HCT116 (cell line): ENCODE measurements around the gene UCN2. TPM values are rescaled to one million over a fixed set of nuclear protein-coding genes. Genes with fewer than 3 reads are reported as not detected.

Experiments used
- ATAC-seq: fragments of 200-7000 bp; cut with Tn5 transposase; 2 replicates; pipeline ENCODE4 v1.9.1; 2020; ENCODE audit warnings: mild to moderate bottlenecking, moderate library complexity
- BruUV-seq: library from RNA; stranded (reverse); fragments of 400-500 nt; replicated peaks from 2 replicates; lab custom pipeline; 2021; lab: Mats Ljungman, UMichigan
- CTCF ChIA-PET: fragments of 300-600 bp; sonication (Branson Sonifier 250); formaldehyde crosslinking; loops from one replicate; lab custom pipeline; 2021; ENCODE audit warnings: antibody characterized with exemption; lab: Charles Lee
- POLR2A ChIA-PET: fragments of 300-600, 350-600 bp; sonication (Branson Sonifier 250); formaldehyde crosslinking; loops from one replicate; lab custom pipeline; 2021; ENCODE audit warnings: antibody characterized with exemption; lab: Charles Lee
- RAD21 ChIA-PET, 2 experiments: fragments of 300-600 bp; sonication (Branson Sonifier 250); formaldehyde crosslinking; loops; one replicate each; lab custom pipeline; 2023; ENCODE audit warnings: low total read pairs in 2 of 2; ENCODE audit not compliant: uncharacterized antibody in 2 of 2, unreplicated experiment in 2 of 2, low non-redundant PET in 1 of 2; lab: Charles Lee
- DNase-seq: peaks from one replicate; pipeline ENCODE4 v3.0.0-alpha.2; 2010; ENCODE audit warnings: low read depth, low spot score
- H2AFZ ChIP-seq: fragments of 200-600 bp; shearing (Covaris generic), sonication (generic); 2 replicates; pipeline ENCODE4 v1.6.1; 2017; ENCODE audit warnings: low read depth, mixed run types, mixed read lengths, antibody characterized with exemption, low read length; ENCODE audit not compliant: poor library complexity, severe bottlenecking
- H3K27ac ChIP-seq: 2 replicates; pipeline ENCODE4 v1.5.1; 2012; ENCODE audit warnings: low read depth, low read length
- H3K27me3 ChIP-seq: fragments of 200-600 bp; sonication (generic); 2 replicates; pipeline ENCODE4 v1.6.1; 2016; ENCODE audit warnings: mixed run types, low read length, mixed read lengths; ENCODE audit not compliant: insufficient read depth
- H3K36me3 ChIP-seq, 2 experiments: fragments of 200-500 bp in 1 of 2; fragments of 200-600 bp in 1 of 2; sonication (Bioruptor generic) in 1 of 2; sonication (generic) in 1 of 2; 2 replicates each; pipeline versions ENCODE4 v1.5.1 to v1.6.1; 2014 to 2016; ENCODE audit warnings: low read length in 2 of 2, inconsistent platforms in 1 of 2, mixed read lengths in 1 of 2, mixed run types in 1 of 2; ENCODE audit not compliant: insufficient read depth in 2 of 2, control insufficient read depth in 1 of 2
- H3K4me1 ChIP-seq, 2 experiments: fragments of 200-600 bp in 1 of 2; sonication (generic) in 1 of 2; 2 replicates each; pipeline versions ENCODE4 v1.5.1 to v1.6.1; 2012 to 2017; ENCODE audit warnings: low read length in 2 of 2, inconsistent platforms in 1 of 2, mild to moderate bottlenecking in 1 of 2, mixed read lengths in 1 of 2, mixed run types in 1 of 2, moderate library complexity in 1 of 2; ENCODE audit not compliant: insufficient read depth in 2 of 2, control insufficient read depth in 1 of 2
- H3K4me2 ChIP-seq: fragments of 200-600 bp; sonication (generic); 2 replicates; pipeline ENCODE4 v1.6.1; 2017; ENCODE audit warnings: mixed run types, low read length, mixed read lengths
- H3K4me3 ChIP-seq, 2 experiments: fragments of 200-600 bp in 1 of 2; sonication (generic) in 1 of 2; replicated peaks in 1 of 2; 2 replicates each; pipeline ENCODE4 v1.5.1; 2011 to 2016; ENCODE audit warnings: low read length in 2 of 2, control low read depth in 1 of 2, low read depth in 1 of 2, mild to moderate bottlenecking in 1 of 2, mixed read lengths in 1 of 2, mixed run types in 1 of 2
- H3K79me2 ChIP-seq: fragments of 200-600 bp; sonication (generic); 2 replicates; pipeline ENCODE4 v1.6.1; 2017; ENCODE audit warnings: mild to moderate bottlenecking, mixed run types, low read length, moderate library complexity, mixed read lengths; ENCODE audit not compliant: insufficient read depth
- H3K9ac ChIP-seq: fragments of 200-600 bp; sonication (generic); 2 replicates; pipeline ENCODE4 v1.6.1; 2016; ENCODE audit warnings: low read length, mixed read lengths
- H3K9me2 ChIP-seq: fragments of 200-600 bp; sonication (generic), shearing (Covaris generic); 2 replicates; pipeline ENCODE4 v1.6.1; 2017; ENCODE audit warnings: mixed run types, mild to moderate bottlenecking, moderate library complexity; ENCODE audit not compliant: insufficient read depth
- H3K9me3 ChIP-seq, 2 experiments: fragments of 200-500 bp in 1 of 2; fragments of 200-600 bp in 1 of 2; sonication (Bioruptor generic) in 1 of 2; sonication (generic) in 1 of 2; 2 replicates each; pipeline ENCODE4 v1.6.1; 2014 to 2017; ENCODE audit warnings: low read length in 2 of 2, mixed read lengths in 2 of 2, inconsistent platforms in 1 of 2, low read depth in 1 of 2, mild to moderate bottlenecking in 1 of 2, mixed run types in 1 of 2, moderate library complexity in 1 of 2; ENCODE audit not compliant: control insufficient read depth in 1 of 2, insufficient read depth in 1 of 2
- H4K20me1 ChIP-seq: fragments of 200-600 bp; sonication (generic), shearing (Covaris generic); 2 replicates; pipeline ENCODE4 v1.6.1; 2017; ENCODE audit warnings: mixed run types, mild to moderate bottlenecking, moderate library complexity; ENCODE audit not compliant: insufficient read depth
- CBX3 ChIP-seq: IDR thresholded peaks from 2 replicates; pipeline ENCODE4 v1.6.1; 2012; ENCODE audit warnings: low read depth
- CEBPB ChIP-seq: IDR thresholded peaks from 2 replicates; pipeline ENCODE4 v1.6.1; 2012; ENCODE audit warnings: low read depth
- EGR1 ChIP-seq: IDR thresholded peaks from 2 replicates; pipeline ENCODE4 v1.6.1; 2012; ENCODE audit warnings: low read depth
- EZH2 ChIP-seq: fragments of 200-600 bp; sonication (generic); IDR thresholded peaks from 2 replicates; pipeline ENCODE4 v1.6.1; 2017; ENCODE audit warnings: antibody characterized with exemption, mixed run types
- EZH2phosphoT487 ChIP-seq: fragments of 200-600 bp; IDR thresholded peaks from 2 replicates; pipeline ENCODE4 v1.6.1; 2018; ENCODE audit warnings: antibody characterized with exemption, borderline replicate concordance
- POLR2A ChIP-seq: IDR thresholded peaks from 2 replicates; pipeline ENCODE4 v1.7.0; 2011; ENCODE audit warnings: borderline replicate concordance; ENCODE audit not compliant: insufficient read depth, insufficient read length; ENCODE audit errors: extremely low read depth
- POLR2AphosphoS5 ChIP-seq: IDR thresholded peaks from 2 replicates; pipeline ENCODE4 v1.6.1; 2011; ENCODE audit warnings: mild to moderate bottlenecking, low read depth, low read length, moderate library complexity
- SIN3A ChIP-seq: IDR thresholded peaks from 2 replicates; pipeline ENCODE4 v1.6.1; 2012; ENCODE audit warnings: low read depth
- TCF7L2 ChIP-seq: IDR thresholded peaks from 2 replicates; pipeline ENCODE4 v1.7.0; 2011; ENCODE audit warnings: borderline replicate concordance, inconsistent platforms; ENCODE audit not compliant: insufficient read depth, insufficient read length; ENCODE audit errors: extremely low read depth
- YY1 ChIP-seq: IDR thresholded peaks from 2 replicates; pipeline ENCODE4 v1.6.1; 2011; ENCODE audit warnings: low read length, low read depth, moderate library complexity, mild to moderate bottlenecking; ENCODE audit not compliant: insufficient replicate concordance; ENCODE audit errors: extremely low read depth
- ZFX ChIP-seq: fragments of 450-650 bp; IDR thresholded peaks from 2 replicates; pipeline ENCODE4 v1.6.1; 2017
- intact Hi-C: fragments of 100-400 bp; cut with micrococcal nuclease; formaldehyde crosslinking; loops from 2 replicates; pipeline ENCODE4 v1.10.0; 2022
- total RNA-seq: library from RNA; stranded (reverse); gene quantifications from one replicate; pipeline ENCODE4 v1.2.1, GENCODE V29; 2021; ENCODE audit not compliant: unreplicated experiment
- TF ChIP-seq, protein P1 (sequence below): IDR thresholded peaks from 2 replicates; pipeline ENCODE4 v1.6.1; 2011; ENCODE audit warnings: mild to moderate bottlenecking, low read length, moderate library complexity; ENCODE audit not compliant: insufficient replicate concordance; ENCODE audit errors: extremely low read depth
- TF ChIP-seq, protein P2 (sequence below): IDR thresholded peaks from 2 replicates; pipeline ENCODE4 v1.6.1; 2012; ENCODE audit warnings: low read depth
- TF ChIP-seq, protein P3 (sequence below): IDR thresholded peaks from 2 replicates; pipeline ENCODE4 v1.6.1; 2012

Gene UCN2
- total RNA-seq, 1 experiment from 2014 or later, result 1.5 TPM

DNA sequence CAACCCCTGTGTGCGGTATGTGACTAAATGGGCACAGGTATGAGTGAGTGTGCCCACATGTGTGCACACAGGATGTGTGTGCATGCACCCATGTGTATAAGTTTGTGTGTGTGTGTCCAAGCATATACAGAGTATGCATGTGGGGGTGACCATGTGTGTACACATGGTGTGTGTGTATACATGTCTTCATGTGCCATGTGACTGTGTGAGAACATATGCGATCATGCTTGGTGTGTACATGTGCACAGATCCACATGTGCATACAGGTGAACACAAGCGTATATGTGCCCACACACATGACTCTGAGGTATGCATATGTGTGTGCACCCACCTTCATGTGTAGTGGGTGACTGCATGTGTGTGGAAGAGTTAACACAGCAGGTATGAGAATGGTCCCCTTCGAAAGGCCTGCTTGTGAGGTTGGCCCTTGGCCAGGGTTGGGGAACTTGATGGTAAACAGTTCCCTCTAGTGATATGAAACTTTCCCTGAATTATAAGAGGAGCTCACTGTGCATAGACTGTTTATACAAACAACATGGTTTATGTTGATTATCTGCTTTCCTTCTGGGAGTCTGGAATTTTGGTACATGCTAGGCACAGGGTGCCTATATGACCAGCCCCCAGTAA, 17.3 kb downstream of the UCN2 start:
- H3K79me2 ChIP-seq, result no peaks in the 10 kb centered on the region
- TF ChIP-seq ZFX (no peak), TCF7L2 (no peak), EZH2phosphoT487 (no peak), POLR2A (no peak), SIN3A (no peak), YY1 (no peak), EGR1 (no peak), CEBPB (no peak), POLR2AphosphoS5 (no peak), CBX3 (no peak), EZH2 (no peak)
- TF ChIP-seq, protein P1, sequence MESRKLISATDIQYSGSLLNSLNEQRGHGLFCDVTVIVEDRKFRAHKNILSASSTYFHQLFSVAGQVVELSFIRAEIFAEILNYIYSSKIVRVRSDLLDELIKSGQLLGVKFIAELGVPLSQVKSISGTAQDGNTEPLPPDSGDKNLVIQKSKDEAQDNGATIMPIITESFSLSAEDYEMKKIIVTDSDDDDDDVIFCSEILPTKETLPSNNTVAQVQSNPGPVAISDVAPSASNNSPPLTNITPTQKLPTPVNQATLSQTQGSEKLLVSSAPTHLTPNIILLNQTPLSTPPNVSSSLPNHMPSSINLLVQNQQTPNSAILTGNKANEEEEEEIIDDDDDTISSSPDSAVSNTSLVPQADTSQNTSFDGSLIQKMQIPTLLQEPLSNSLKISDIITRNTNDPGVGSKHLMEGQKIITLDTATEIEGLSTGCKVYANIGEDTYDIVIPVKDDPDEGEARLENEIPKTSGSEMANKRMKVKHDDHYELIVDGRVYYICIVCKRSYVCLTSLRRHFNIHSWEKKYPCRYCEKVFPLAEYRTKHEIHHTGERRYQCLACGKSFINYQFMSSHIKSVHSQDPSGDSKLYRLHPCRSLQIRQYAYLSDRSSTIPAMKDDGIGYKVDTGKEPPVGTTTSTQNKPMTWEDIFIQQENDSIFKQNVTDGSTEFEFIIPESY, result no peak
- TF ChIP-seq, protein P2, sequence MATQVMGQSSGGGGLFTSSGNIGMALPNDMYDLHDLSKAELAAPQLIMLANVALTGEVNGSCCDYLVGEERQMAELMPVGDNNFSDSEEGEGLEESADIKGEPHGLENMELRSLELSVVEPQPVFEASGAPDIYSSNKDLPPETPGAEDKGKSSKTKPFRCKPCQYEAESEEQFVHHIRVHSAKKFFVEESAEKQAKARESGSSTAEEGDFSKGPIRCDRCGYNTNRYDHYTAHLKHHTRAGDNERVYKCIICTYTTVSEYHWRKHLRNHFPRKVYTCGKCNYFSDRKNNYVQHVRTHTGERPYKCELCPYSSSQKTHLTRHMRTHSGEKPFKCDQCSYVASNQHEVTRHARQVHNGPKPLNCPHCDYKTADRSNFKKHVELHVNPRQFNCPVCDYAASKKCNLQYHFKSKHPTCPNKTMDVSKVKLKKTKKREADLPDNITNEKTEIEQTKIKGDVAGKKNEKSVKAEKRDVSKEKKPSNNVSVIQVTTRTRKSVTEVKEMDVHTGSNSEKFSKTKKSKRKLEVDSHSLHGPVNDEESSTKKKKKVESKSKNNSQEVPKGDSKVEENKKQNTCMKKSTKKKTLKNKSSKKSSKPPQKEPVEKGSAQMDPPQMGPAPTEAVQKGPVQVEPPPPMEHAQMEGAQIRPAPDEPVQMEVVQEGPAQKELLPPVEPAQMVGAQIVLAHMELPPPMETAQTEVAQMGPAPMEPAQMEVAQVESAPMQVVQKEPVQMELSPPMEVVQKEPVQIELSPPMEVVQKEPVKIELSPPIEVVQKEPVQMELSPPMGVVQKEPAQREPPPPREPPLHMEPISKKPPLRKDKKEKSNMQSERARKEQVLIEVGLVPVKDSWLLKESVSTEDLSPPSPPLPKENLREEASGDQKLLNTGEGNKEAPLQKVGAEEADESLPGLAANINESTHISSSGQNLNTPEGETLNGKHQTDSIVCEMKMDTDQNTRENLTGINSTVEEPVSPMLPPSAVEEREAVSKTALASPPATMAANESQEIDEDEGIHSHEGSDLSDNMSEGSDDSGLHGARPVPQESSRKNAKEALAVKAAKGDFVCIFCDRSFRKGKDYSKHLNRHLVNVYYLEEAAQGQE, result no peak
- TF ChIP-seq, protein P3, sequence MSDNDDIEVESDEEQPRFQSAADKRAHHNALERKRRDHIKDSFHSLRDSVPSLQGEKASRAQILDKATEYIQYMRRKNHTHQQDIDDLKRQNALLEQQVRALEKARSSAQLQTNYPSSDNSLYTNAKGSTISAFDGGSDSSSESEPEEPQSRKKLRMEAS, result no peak
- no TSS peak for BruUV-seq
- no peaks in the 10 kb centered on the region for H3K9me3 ChIP-seq
- CTCF ChIA-PET, result interaction anchor here (0.8 to 1.5 kb wide), 2 partner anchors 11 to 110 kb away, joined by 3 to 5 read pairs; partner anchors contain the start of gene PFKFB4
- H3K9me2 ChIP-seq, result no peaks in the 10 kb centered on the region
- peaks cover 15 to 22% of the 10 kb centered on the region in 2 experiments for H3K36me3 ChIP-seq
- H3K9ac ChIP-seq, result no peak overlapping the region
- H3K4me2 ChIP-seq, result no peak overlapping the region
- H2AFZ ChIP-seq, result no peak overlapping the region
- POLR2A ChIA-PET, result no interaction called here
- no peak overlapping the region for H3K4me3 ChIP-seq
- H4K20me1 ChIP-seq, result no peaks in the 10 kb centered on the region
- RAD21 ChIA-PET, result interaction anchor here in 1 of 2 experiments (0.6 kb wide), 1 partner anchor 110 kb away, joined by 3 read pairs; no protein-coding TSS in a partner anchor
- intact Hi-C loops, result loop anchor here (5.0 kb wide), 1 partner anchor 39 kb away; no protein-coding TSS in a partner anchor
- DNase-seq, result no peak
- ATAC-seq, result no peak
- H3K27me3 ChIP-seq, result no peaks in the 10 kb centered on the region
- no peak overlapping the region for H3K27ac ChIP-seq
- H3K4me1 ChIP-seq, result peaks cover 0 to 6% of the 10 kb centered on the region in 2 experiments; a peak in 1 of 4 replicates
